H54 (cell line): ENCODE results near the gene BFSP2.

Experiments
- DNase-seq: peaks from one replicate; pipeline ENCODE4 v3.0.0; 2011; ENCODE audit warnings: low spot score, mixed read lengths; ENCODE audit not compliant: insufficient read length
- FAIRE-seq: peaks from 3 replicates; lab custom pipeline; 2011; peaks lifted over from hg19 to GRCh38; lab: Jason Lieb, UNC
- POLR2A ChIP-seq: IDR thresholded peaks from 2 replicates; pipeline ENCODE4 v1.6.1; 2011; ENCODE audit warnings: low read depth, mild to moderate bottlenecking, low read length

BFSP2 gene

DNA sequence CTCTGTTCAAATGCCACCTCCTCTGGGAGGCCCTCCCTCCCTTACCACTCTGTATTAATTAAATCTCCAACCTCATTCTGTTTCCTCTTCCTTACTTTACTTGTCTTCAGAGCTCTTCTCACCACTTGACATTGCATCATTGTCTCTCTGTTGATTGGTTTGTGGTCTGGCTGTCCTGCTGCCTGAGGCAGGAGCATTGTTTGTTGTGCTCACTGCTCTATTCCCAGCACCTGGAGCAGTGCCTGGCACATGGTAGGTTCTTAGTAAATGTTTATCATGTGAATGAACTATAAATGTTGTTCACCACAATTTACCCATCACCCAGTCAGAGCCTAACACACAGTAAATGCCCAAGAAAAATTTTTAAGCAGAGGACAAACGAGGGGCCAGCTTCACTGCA is 6.7 kb upstream of the BFSP2 start:
- FAIRE-seq: no peak

DNA sequence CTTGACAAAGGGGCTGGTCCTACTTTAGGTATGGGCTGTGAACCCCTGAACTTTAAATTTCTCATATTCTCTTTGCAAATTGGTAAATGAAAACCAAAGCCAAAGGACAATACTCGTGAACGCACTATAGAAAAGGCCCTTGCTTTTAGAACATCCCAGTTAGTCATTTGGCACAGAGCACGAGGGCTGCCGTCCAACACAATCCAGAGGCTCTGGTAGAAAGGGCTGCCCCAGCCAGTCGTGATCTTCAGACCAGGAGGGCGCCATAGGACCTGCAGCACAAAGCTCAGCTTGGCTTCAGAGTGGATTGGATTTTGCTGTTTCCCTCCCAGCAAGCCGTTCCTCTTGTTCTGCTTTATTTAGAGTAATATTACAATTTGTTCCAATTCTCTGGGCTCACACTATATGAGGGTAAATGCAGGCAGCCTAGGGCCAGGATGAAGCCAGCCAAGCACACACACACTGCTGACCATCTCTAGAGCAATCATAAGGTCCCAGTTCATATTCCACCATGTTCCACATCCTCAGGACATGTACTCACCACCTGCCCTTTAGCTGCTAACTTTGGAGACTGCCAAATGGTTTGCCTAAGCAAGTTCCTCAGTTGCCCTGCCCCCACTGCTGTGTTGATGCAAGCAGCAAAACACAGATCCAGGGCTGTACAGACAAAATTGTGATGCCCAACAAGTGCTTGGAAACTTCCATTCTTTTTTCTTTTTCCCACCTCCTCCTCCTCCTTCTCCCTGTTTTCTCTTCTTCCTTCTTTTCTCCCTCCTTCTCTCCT is 6.0 kb upstream of the BFSP2 start:
- TF ChIP-seq POLR2A: no peak
- FAIRE-seq: no peak
- no peak for DNase-seq

More for the DNA sequence above, 6.7 kb upstream of the BFSP2 start:
- TF ChIP-seq POLR2A: no peak
- DNase-seq: no peak

DNA sequence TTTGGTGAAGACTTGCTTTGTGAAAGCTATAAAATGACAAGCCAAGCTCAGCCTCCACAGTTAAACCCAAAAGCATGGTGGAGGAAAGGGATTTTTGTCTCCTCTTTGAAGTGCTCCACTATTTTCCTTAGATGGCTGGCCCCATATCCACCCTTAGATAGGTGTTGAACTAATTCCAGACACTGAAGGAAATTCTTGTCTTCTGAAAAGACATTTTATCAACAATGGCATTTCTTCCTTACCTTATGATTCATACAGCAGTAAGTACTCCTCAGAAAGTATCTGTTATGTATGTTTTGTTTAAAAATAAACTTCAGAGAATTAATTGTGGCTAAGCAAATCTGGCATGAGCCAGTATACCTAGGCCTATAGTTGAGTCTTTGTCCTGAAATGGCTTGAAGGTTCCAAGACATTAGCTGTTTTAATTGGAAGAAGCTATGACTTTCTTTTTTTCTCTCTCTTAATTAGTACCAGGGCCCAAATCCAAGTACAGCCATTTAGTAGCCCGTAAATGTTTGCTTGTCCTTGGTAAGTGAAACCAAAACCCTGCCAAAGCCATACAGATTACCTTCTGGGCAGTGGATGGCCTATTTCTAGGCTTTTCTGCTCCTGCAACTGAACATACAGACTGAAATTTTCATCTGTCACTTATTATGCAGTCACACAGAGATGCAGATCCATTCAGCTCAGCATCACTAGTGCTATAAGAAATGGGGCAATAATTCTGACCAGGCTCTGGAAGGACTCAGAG is 5.1 kb upstream of the BFSP2 start:
- no peak for FAIRE-seq
- no peak for TF ChIP-seq POLR2A
- DNase-seq: no peak

DNA sequence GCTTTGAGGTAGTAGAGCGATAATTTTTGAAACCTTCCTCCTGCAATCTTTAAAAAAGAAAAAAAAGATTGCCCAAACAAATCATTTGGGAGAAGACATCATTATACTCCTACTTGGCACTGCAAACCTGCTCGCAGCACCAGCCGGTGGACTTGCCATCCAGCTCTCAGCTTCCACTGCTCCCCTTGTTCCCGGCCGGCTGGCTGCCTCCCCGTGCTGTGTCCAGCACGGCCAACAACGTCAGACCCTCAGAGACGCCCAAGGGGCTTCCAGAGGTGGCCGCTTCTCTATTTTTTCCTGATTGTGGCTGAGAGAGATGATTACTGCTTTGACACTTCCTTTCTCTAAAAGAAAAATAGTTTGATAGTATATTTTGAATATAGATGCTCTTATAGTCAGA is 3.0 kb upstream of the BFSP2 start:
- no peak for TF ChIP-seq POLR2A
- no peak for FAIRE-seq
- no peak for DNase-seq

DNA sequence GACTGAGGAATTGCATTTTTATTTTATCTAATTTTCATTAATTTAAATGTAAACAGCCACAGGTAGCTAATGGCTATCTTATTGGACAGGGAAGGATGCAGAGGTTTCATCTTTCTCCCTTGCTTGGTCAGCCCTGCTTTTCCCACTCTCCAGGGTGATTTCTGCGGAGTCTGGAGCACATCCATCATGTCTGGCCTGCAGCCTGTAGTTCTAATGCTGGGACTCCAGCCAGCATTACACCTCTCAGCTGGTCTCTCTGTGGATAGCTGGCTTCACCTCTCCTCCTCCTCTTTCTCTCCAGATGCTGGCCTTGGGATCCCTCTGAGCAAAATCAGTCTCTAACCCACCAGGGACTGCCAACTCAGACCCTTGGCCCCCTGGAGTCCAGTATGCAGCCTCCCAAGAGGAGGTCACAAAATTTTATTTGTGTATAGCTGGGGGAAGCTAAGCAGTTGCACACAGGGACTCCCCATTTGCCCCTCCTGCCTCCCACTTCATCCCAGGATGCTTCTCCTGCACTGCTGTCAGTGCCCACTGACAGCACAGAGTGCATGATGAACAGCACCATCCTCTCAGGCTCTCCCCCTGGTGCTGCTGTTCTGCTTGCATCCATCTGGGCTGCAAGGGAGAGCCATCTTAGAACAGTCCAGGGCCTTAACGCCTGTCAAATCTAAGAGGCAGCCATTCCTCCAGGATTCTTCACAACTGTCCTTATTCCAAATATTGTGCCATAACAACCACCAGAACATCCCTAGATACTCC is 1.7 kb downstream of the BFSP2 start:
- no peak for DNase-seq
- TF ChIP-seq POLR2A: no peak
- FAIRE-seq: no peak

DNA sequence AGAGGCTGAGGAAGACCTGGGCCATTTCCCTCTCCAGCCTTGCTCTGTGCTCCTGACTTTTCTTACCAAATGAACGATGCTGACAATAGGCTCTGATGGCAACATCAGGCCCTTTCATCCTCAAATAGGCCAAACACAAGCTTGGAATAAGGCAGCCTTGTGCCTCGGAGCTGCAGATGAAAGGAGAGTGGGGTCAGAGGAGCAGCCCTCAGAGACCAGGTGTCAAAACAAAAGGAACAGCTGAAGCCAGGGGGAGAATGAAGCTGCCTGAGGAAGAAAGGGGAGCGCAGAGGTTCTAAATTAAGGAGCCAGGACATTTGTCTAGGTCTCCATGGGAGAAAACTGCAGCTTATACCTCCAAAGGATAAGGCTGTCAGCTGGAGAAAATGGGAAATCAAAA is 5.1 kb downstream of the BFSP2 start:
- FAIRE-seq: no peak
- no peak for DNase-seq
- TF ChIP-seq POLR2A: no peak

DNA sequence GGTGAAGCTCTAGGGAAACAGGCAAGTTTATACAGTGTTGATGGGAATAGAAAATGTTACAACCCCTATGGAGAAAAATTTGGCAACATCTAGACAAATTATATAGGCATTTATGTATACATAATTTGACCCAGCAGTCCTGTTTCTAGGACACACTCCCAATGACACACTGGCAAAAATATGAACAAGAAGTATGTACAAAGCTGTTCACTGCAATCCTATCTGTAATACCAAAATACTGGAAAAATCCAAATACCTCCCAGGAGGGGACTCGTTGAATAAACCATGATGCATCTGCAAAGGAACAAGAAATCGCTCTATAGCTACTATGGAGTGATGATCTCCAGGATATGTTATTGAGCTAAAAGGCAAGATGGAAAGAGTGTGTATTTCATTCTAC is 8.5 kb downstream of the BFSP2 start:
- FAIRE-seq (no peak), DNase-seq (no peak)
- TF ChIP-seq POLR2A: no peak

DNA sequence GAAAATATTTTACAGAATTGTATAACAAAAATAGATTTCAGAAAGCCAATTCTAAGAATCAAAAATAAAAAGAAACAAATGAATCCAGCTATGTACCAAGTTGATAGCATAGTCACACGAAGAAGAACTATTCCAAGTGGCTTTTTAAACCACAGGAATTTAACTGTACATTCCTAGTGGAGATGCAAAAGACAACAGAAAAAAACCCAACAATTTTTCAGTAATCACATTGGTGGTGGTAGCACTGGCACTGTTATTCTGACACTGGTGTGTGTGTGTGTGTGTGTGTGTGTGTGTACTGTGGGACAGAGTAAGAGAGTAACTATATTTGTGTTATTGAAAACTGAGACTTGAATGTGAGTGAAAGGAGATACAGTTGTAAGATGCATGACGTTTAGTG is 9.1 kb downstream of the BFSP2 start:
- FAIRE-seq (no peak), DNase-seq (no peak)
- TF ChIP-seq POLR2A: no peak

DNA sequence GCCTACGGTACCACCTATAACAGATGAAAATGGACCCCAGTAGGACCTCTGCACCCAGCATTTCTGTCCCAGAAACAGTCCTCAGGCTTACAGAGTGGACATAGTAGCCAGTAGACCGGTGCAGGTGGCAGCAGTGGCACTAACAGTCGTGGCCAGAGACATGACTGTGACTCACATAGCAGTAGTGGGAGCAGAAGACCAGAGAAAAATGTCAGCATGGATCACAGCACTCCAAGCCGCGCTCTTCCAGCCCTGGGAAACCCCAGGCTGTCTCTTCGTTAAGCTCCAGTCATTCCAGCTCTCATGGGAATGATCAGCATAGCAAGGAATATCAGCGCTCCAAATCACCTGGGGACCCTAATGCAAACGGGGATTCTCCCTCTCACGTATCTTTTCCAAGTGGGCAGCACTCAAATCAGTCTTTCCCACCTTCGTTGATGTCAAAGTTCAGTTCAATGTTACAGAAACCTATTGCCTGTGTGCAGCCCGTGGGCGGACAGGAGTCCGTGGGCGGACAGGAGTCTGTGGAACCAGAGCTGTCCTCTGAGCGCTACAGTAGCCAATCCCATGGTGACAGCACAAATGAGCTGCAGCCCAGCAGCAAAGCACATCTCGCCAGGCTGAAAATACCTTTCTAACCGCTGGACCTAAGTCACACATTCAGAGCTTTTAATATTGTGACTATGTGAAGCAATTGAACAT is 10.5 kb downstream of the BFSP2 start:
- no peak for TF ChIP-seq POLR2A
- DNase-seq (no peak), FAIRE-seq (no peak)

DNA sequence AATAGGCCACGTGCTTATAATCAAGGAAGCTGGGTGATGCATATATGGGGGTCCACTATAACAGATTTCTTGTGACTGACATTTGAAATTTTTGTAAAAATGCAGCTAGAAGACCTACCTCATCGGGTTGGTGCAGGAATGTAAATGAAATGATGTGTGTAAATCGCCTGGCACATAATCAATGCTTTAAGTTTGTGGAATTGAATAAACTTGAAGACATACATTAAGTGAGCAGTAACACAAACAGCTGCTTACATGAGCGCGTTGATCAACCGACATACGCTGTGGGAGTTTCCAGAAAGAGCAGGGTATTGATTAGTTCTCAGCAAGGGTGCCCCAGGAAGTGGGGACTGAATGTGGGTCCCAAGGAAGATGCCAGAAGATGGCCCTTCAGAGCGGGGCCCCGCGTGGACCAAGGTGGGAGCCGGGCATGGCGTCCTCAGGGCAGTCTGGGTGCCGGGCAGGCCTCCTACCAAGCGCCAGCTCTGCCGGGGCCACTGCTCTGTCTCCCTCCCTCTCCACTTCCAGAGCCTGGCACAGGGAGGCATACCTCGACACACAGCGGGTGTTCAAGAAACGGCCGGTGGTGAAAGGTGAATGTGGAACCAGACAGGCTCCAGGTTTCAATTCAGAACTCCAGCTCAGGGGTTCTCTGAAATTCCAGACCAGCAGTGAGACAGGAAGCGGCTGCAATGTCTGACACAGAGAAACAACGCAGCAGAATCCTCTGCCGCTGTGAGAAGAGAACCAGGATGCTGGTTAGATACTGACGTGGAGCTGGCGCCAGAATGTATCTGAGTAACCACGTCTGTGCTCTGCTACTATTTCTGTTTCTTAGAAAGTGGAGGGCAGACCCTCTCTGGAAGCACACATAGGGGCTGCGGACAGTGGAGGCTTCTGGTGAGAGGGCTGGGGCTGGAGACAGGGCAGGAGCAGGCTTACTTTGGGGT is 12.6 kb downstream of the BFSP2 start:
- DNase-seq (no peak), FAIRE-seq (no peak)
- no peak for TF ChIP-seq POLR2A

DNA sequence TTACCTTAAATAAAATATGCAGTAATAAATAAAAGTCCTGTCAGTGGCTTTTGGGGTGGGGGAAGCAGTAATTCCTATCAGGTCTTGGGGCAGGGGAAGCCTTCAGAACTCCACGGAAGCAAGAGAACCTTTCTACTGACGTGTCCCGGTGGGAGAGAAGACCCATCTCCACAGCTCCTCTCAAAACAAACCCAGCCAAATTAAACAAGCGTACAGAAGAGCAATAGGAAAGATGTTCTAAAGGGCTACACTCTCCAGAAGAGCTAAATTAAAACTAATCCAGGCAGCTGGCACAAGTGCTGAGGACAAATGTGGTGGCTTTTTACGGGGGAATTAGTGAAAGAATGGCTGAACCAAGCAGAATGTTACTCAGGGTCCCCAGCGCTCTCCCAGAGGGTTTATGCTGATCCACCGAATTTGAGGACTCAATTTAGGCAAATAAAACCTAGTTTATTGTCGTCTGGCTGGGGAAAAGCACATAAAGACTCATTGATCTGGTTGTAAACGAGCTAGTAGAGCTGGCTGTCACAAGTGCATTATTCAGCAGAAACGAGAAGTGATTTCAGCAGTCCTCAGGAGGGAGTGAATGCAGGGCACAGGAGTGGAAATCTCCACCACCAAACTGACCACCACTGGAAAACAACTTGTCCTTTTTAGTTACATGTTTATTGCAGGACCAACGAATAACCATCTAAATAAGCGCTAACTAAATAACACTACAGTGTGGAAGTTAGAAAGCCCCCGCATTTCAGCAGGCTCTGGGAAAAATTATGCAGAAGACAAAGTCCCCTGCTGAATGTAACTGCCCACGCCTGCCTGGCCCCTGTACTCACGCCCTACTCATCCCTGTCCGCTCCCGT is 13.5 kb downstream of the BFSP2 start:
- TF ChIP-seq POLR2A: no peak
- FAIRE-seq (peak; percentile 57), DNase-seq (no peak)

DNA sequence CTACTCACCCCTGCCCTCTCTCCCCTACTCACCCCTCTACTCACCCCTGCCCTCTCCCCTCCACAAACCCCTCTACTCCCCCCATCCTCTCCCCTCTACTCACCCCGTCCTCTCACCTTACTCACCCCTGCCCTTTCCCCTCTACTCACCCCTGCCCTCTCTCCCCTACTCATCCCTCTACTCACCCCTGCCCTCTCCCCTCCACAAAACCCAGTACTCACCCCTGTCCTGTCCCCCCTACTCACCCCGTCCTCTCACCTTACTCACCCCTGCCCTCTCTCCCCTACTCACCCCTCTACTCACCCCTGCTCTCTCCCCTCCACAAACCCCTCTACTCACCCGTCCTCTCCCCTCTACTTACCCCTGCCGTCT is 14.2 kb downstream of the BFSP2 start:
- no peak for TF ChIP-seq POLR2A
- FAIRE-seq (no peak), DNase-seq (no peak)
